GM23338 (cell line): ENCODE data around the gene TCP11L2.

ENCODE experiments used
- CREB1 ChIP-seq: fragments of 250-450 bp; sonication (Bioruptor Pico); IDR thresholded peaks from 2 replicates; pipeline ENCODE4 v1.5.0; 2020; ENCODE audit warnings: low read depth, mild to moderate bottlenecking, moderate library complexity
- EZH2 ChIP-seq: fragments of 200-600 bp; sonication (generic); IDR thresholded peaks from one replicate; pipeline ENCODE4 v1.8.0; 2017; ENCODE audit warnings: antibody characterized with exemption, mild to moderate bottlenecking, low read depth; ENCODE audit not compliant: unreplicated experiment
- EZH2phosphoT487 ChIP-seq: fragments of 200-600 bp; sonication (generic); IDR thresholded peaks from one replicate; pipeline ENCODE4 v1.8.1; 2018; ENCODE audit warnings: antibody characterized with exemption; ENCODE audit not compliant: unreplicated experiment
- JUNB ChIP-seq: IDR thresholded peaks from one replicate; pipeline ENCODE4 v1.6.1; 2016; ENCODE audit warnings: antibody characterized with exemption; ENCODE audit not compliant: unreplicated experiment
- NANOG ChIP-seq: IDR thresholded peaks from 2 replicates; pipeline ENCODE4 v1.6.1; 2016; ENCODE audit warnings: antibody characterized with exemption, borderline replicate concordance
- POLR2AphosphoS5 ChIP-seq: IDR thresholded peaks from 2 replicates; pipeline ENCODE4 v1.6.1; 2016; ENCODE audit warnings: antibody characterized with exemption, low read depth
- ZNF114 ChIP-seq: fragments of 250-450 bp; sonication (Bioruptor Pico); IDR thresholded peaks from 2 replicates; pipeline ENCODE4 v1.5.0; 2020; ENCODE audit warnings: mild to moderate bottlenecking, moderate library complexity
- TF ChIP-seq, protein P1 (sequence below), 2 experiments: fragments of 200-600 bp in 1 of 2; sonication (generic) in 1 of 2; conservative IDR thresholded peaks; 2 replicates each; pipeline versions ENCODE4 v1.5.1 to v1.6.1; 2016 to 2017; ENCODE audit warnings: antibody characterized with exemption in 2 of 2, low read depth in 2 of 2, mild to moderate bottlenecking in 2 of 2, moderate library complexity in 1 of 2
- TF ChIP-seq, protein P2 (sequence below): IDR thresholded peaks from one replicate; pipeline ENCODE4 v1.6.1; 2018; ENCODE audit warnings: antibody characterized with exemption; ENCODE audit not compliant: unreplicated experiment
- TF ChIP-seq, protein P3 (sequence below): fragments of 250-450 bp; sonication (Bioruptor Pico); IDR thresholded peaks from 2 replicates; pipeline ENCODE4 v1.5.0; 2020; ENCODE audit warnings: mild to moderate bottlenecking, moderate library complexity

- TF ChIP-seq, protein P1, sequence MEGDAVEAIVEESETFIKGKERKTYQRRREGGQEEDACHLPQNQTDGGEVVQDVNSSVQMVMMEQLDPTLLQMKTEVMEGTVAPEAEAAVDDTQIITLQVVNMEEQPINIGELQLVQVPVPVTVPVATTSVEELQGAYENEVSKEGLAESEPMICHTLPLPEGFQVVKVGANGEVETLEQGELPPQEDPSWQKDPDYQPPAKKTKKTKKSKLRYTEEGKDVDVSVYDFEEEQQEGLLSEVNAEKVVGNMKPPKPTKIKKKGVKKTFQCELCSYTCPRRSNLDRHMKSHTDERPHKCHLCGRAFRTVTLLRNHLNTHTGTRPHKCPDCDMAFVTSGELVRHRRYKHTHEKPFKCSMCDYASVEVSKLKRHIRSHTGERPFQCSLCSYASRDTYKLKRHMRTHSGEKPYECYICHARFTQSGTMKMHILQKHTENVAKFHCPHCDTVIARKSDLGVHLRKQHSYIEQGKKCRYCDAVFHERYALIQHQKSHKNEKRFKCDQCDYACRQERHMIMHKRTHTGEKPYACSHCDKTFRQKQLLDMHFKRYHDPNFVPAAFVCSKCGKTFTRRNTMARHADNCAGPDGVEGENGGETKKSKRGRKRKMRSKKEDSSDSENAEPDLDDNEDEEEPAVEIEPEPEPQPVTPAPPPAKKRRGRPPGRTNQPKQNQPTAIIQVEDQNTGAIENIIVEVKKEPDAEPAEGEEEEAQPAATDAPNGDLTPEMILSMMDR (conservative IDR thresholded peaks at IDR 0.05; ENCODE audit: low read depth in 2 of 2) = no peak
- TF ChIP-seq POLR2AphosphoS5 (no peak), ZNF114 (no peak), EZH2phosphoT487 (no peak), EZH2 (no peak), JUNB (no peak), NANOG (no peak), CREB1 (CRISPR knock-in tag) (no peak)
- TF ChIP-seq, protein P2, sequence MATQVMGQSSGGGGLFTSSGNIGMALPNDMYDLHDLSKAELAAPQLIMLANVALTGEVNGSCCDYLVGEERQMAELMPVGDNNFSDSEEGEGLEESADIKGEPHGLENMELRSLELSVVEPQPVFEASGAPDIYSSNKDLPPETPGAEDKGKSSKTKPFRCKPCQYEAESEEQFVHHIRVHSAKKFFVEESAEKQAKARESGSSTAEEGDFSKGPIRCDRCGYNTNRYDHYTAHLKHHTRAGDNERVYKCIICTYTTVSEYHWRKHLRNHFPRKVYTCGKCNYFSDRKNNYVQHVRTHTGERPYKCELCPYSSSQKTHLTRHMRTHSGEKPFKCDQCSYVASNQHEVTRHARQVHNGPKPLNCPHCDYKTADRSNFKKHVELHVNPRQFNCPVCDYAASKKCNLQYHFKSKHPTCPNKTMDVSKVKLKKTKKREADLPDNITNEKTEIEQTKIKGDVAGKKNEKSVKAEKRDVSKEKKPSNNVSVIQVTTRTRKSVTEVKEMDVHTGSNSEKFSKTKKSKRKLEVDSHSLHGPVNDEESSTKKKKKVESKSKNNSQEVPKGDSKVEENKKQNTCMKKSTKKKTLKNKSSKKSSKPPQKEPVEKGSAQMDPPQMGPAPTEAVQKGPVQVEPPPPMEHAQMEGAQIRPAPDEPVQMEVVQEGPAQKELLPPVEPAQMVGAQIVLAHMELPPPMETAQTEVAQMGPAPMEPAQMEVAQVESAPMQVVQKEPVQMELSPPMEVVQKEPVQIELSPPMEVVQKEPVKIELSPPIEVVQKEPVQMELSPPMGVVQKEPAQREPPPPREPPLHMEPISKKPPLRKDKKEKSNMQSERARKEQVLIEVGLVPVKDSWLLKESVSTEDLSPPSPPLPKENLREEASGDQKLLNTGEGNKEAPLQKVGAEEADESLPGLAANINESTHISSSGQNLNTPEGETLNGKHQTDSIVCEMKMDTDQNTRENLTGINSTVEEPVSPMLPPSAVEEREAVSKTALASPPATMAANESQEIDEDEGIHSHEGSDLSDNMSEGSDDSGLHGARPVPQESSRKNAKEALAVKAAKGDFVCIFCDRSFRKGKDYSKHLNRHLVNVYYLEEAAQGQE = no peak
- TF ChIP-seq, protein P3, sequence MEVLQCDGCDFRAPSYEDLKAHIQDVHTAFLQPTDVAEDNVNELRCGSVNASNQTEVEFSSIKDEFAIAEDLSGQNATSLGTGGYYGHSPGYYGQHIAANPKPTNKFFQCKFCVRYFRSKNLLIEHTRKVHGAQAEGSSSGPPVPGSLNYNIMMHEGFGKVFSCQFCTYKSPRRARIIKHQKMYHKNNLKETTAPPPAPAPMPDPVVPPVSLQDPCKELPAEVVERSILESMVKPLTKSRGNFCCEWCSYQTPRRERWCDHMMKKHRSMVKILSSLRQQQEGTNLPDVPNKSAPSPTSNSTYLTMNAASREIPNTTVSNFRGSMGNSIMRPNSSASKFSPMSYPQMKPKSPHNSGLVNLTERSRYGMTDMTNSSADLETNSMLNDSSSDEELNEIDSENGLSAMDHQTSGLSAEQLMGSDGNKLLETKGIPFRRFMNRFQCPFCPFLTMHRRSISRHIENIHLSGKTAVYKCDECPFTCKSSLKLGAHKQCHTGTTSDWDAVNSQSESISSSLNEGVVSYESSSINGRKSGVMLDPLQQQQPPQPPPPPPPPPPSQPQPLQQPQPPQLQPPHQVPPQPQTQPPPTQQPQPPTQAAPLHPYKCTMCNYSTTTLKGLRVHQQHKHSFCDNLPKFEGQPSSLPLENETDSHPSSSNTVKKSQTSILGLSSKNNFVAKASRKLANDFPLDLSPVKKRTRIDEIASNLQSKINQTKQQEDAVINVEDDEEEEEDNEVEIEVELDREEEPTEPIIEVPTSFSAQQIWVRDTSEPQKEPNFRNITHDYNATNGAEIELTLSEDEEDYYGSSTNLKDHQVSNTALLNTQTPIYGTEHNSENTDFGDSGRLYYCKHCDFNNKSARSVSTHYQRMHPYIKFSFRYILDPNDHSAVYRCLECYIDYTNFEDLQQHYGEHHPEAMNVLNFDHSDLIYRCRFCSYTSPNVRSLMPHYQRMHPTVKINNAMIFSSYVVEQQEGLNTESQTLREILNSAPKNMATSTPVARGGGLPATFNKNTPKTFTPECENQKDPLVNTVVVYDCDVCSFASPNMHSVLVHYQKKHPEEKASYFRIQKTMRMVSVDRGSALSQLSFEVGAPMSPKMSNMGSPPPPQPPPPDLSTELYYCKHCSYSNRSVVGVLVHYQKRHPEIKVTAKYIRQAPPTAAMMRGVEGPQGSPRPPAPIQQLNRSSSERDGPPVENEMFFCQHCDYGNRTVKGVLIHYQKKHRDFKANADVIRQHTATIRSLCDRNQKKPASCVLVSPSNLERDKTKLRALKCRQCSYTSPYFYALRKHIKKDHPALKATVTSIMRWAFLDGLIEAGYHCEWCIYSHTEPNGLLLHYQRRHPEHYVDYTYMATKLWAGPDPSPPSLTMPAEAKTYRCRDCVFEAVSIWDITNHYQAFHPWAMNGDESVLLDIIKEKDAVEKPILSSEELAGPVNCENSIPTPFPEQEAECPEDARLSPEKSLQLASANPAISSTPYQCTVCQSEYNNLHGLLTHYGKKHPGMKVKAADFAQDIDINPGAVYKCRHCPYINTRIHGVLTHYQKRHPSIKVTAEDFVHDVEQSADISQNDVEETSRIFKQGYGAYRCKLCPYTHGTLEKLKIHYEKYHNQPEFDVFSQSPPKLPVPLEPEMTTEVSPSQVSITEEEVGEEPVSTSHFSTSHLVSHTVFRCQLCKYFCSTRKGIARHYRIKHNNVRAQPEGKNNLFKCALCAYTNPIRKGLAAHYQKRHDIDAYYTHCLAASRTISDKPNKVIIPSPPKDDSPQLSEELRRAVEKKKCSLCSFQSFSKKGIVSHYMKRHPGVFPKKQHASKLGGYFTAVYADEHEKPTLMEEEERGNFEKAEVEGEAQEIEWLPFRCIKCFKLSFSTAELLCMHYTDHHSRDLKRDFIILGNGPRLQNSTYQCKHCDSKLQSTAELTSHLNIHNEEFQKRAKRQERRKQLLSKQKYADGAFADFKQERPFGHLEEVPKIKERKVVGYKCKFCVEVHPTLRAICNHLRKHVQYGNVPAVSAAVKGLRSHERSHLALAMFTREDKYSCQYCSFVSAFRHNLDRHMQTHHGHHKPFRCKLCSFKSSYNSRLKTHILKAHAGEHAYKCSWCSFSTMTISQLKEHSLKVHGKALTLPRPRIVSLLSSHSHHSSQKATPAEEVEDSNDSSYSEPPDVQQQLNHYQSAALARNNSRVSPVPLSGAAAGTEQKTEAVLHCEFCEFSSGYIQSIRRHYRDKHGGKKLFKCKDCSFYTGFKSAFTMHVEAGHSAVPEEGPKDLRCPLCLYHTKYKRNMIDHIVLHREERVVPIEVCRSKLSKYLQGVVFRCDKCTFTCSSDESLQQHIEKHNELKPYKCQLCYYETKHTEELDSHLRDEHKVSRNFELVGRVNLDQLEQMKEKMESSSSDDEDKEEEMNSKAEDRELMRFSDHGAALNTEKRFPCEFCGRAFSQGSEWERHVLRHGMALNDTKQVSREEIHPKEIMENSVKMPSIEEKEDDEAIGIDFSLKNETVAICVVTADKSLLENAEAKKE (CRISPR knock-in tag) = no peak
Observed at GRCh38 chr12:106341086-106341877, 38.7 kb downstream of the TCP11L2 start.
